Measurements from ENCODE around the gene KLF7.

Gene KLF7

DNA sequence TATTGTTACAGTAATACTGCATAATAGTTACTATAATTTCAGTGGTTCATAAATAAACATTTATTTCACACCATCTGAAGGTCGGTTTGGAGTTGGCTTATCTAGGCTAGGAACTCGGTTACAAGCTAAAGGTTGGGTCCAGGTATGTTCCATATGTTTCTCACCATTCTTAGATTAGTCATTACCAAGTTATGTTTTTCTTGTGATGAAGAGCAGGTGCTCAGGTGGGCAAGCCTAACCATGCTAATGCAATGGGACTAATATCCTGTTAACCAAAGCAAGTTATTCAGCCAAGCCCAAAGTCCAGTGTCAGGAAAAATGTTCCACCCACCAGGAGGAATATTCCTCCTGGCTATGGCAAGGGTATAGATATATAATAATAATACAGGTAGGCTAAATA lies 133.3 kb downstream of the KLF7 start:
- Mint-ChIP-seq H3K4me1 (no peaks in the 10 kb centered on the region), H3K27me3 (peaks cover 5% of the 10 kb centered on the region), H3K27ac (no peak overlapping the region), H3K9me3 (peaks cover 12 to 17% of the 10 kb centered on the region in 2 donors), H3K4me3 (no peak overlapping the region)
- ATAC-seq (no peak), DNase-seq (no peak)
